Measurements from ENCODE around the gene RBM3. TPM values are rescaled to one million over a fixed set of nuclear protein-coding genes. Genes with fewer than 3 reads are reported as not detected.

Gene RBM3
- total RNA-seq, 2 donors from 2014 or later: 184 to 194 TPM

DNA sequence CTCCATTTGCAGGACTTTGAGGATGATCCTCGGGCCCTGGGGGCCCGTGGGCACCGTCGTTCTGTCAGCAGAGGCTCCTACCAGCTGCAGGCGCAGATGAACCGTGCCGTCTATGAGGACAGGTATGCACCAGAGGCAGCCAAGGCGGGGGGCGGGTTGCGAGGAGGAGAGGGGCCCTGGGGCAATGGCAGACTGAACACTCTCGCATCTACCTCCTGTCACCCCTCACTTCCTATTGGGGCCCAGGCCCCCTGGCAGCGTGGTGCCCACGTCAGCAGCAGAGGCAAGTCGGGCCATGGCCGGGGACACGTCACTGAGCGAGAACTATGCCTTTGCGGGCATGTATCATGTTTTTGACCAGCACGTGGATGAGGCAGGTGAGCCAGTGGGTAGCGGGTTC lies 25.1 kb downstream of the RBM3 start:
- Histone ChIP-seq H3K27me3 (no peaks in the 10 kb centered on the region), H3K4me1 (peaks cover 25% of the 10 kb centered on the region), H3K27ac (no peak overlapping the region), H3K4me3 (no peak overlapping the region), H3K9me3 (no peaks in the 10 kb centered on the region), H3K36me3 (replicated peaks in 1 of 2; ENCODE audit: insufficient read depth in 1 of 2, low read depth in 2 of 2) (peaks cover 10 to 13% of the 10 kb centered on the region in 2 donors)
- TF ChIP-seq POLR2A (IDR thresholded peaks at IDR 0.05): no peak
- TF ChIP-seq, protein P1, sequence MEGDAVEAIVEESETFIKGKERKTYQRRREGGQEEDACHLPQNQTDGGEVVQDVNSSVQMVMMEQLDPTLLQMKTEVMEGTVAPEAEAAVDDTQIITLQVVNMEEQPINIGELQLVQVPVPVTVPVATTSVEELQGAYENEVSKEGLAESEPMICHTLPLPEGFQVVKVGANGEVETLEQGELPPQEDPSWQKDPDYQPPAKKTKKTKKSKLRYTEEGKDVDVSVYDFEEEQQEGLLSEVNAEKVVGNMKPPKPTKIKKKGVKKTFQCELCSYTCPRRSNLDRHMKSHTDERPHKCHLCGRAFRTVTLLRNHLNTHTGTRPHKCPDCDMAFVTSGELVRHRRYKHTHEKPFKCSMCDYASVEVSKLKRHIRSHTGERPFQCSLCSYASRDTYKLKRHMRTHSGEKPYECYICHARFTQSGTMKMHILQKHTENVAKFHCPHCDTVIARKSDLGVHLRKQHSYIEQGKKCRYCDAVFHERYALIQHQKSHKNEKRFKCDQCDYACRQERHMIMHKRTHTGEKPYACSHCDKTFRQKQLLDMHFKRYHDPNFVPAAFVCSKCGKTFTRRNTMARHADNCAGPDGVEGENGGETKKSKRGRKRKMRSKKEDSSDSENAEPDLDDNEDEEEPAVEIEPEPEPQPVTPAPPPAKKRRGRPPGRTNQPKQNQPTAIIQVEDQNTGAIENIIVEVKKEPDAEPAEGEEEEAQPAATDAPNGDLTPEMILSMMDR (IDR thresholded peaks at IDR 0.05): no peak
- ATAC-seq (no peak), DNase-seq (no peak)
- intact Hi-C loops (cut with DNase I): no loop called here
- 91% methylated on average over 9 of the region's 20 CpGs; no CpG with 5 or more reads in 1 of the 2 donors for WGBS, 2 donors

DNA sequence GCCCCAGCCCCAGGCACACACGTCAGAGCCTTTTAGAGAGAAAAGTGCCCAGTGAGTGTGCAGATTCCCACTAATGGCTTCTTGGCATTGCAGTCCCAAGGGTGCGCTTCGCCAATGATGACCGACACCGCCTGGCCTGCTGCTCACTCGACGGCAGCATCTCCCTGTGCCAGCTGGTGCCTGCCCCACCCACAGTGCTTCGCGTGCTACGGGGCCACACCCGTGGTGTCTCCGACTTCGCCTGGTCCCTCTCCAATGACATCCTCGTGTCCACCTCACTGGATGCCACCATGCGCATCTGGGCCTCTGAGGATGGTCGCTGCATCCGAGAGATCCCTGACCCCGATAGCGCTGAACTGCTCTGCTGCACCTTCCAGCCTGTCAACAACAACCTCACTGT lies 25.9 kb downstream of the RBM3 start:
- Histone ChIP-seq H3K36me3 (replicated peaks in 1 of 2; ENCODE audit: insufficient read depth in 1 of 2, low read depth in 2 of 2) (peaks cover 10 to 13% of the 10 kb centered on the region in 2 donors), H3K4me1 (peaks cover 25% of the 10 kb centered on the region), H3K27ac (no peak overlapping the region), H3K4me3 (no peak overlapping the region), H3K9me3 (no peaks in the 10 kb centered on the region), H3K27me3 (no peaks in the 10 kb centered on the region)
- intact Hi-C loops (cut with DNase I): no loop called here
- WGBS, 2 donors: 90 to 94% methylated on average over 9 to 18 of the region's 19 CpGs
- no peak for DNase-seq
- TF ChIP-seq, protein P1 (IDR thresholded peaks at IDR 0.05): no peak
- TF ChIP-seq POLR2A (IDR thresholded peaks at IDR 0.05): no peak
- ATAC-seq: no peak

DNA sequence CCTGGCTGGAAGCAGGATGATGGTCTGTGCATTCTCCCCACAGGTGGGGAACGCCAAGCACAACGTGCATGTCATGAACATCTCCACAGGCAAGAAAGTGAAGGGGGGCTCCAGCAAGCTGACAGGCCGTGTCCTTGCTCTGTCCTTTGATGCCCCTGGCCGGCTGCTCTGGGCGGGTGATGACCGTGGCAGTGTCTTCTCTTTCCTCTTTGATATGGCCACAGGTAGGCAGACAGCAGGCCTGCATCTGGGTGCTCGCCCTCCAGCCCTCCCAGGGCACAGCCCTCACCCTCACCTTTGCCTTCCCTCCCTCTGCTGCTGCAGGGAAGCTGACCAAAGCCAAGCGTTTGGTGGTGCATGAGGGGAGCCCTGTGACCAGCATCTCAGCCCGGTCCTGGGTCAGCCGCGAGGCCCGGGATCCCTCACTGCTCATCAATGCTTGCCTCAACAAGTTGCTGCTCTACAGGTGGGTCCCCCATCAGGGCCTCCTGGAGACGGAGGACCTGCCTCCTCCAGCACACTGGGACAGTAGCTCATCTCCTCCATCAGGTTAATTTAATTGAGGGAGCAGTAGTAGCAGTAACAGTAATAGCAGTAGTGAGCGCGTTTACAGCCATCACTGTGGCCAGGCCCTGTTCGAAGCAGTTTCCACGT lies 27.6 kb downstream of the RBM3 start:
- intact Hi-C loops (cut with DNase I): no loop called here
- H3K4me1 ChIP-seq: peaks cover 16% of the 10 kb centered on the region
- no peak overlapping the region for H3K4me3 ChIP-seq
- no peaks in the 10 kb centered on the region for H3K9me3 ChIP-seq
- DNase-seq (no peak), ATAC-seq (no peak)
- no peak overlapping the region for H3K27ac ChIP-seq
- H3K27me3 ChIP-seq: no peaks in the 10 kb centered on the region
- 67 to 75% methylated on average over 3 to 6 of the region's 17 CpGs for WGBS, 2 donors
- no peak for TF ChIP-seq POLR2A (IDR thresholded peaks at IDR 0.05)
- TF ChIP-seq, protein P1 (IDR thresholded peaks at IDR 0.05): no peak
- H3K36me3 ChIP-seq (replicated peaks in 1 of 2; ENCODE audit: insufficient read depth in 1 of 2, low read depth in 2 of 2): peaks cover 10 to 13% of the 10 kb centered on the region in 2 donors

DNA sequence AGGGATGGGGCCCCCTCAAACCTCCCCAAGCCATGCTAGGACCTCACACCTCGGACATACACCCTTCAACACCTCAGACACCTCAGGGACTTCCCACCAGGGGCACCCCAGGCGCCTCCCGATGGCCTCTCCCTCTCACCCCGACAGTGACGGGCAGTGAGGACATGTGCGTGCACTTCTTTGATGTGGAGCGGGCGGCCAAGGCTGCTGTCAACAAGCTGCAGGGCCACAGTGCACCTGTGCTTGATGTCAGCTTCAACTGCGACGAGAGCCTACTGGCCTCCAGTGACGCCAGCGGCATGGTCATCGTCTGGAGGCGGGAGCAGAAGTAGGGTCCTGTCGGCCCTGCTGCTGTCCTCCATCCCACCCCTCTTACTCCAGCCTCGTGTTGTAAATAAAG lies 30.4 kb downstream of the RBM3 start:
- 96% methylated on average over 5 of the region's 16 CpGs; no CpG with 5 or more reads in 1 of the 2 donors for WGBS, 2 donors
- intact Hi-C loops (cut with DNase I): no loop called here
- Histone ChIP-seq H3K4me3 (no peak overlapping the region), H3K4me1 (no peaks in the 10 kb centered on the region), H3K36me3 (replicated peaks in 1 of 2; ENCODE audit: insufficient read depth in 1 of 2, low read depth in 2 of 2) (peaks cover 2 to 7% of the 10 kb centered on the region in 2 donors), H3K27ac (no peak overlapping the region), H3K9me3 (no peaks in the 10 kb centered on the region), H3K27me3 (no peaks in the 10 kb centered on the region)
- no peak for ATAC-seq
- TF ChIP-seq POLR2A (IDR thresholded peaks at IDR 0.05): no peak
- TF ChIP-seq, protein P1 (IDR thresholded peaks at IDR 0.05): no peak
- DNase-seq: no peak

DNA sequence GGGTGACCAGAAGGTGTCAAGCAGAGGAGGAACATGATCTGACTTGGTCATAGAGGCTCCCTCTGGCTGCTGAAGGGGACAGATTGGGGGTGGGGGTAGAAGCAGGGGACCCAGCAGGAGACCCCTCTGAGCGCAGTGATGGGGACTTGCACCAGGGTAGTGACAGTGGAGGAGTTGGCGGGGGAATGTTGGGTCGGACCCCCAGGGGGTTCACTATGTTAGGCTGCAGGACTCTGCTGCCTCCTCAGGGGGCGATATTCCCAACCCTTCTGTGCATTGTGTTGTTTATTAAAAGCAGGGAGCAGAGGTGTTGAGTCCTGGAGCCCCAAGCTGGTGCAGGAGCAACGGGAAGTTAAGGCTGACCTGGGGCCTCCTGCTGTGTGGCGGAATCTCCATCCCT lies 31.8 kb downstream of the RBM3 start:
- 85 to 100% methylated on average over 1 to 4 of the region's 6 CpGs for WGBS, 2 donors
- no peak for DNase-seq

More for the DNA sequence above, 31.8 kb downstream of the RBM3 start:
- no peak for ATAC-seq
- intact Hi-C loops (cut with DNase I): no loop called here
- Histone ChIP-seq H3K36me3 (replicated peaks in 1 of 2; ENCODE audit: insufficient read depth in 1 of 2, low read depth in 2 of 2) (no peaks in the 10 kb centered on the region), H3K27me3 (no peaks in the 10 kb centered on the region), H3K9me3 (no peaks in the 10 kb centered on the region), H3K4me1 (no peaks in the 10 kb centered on the region), H3K4me3 (no peak overlapping the region), H3K27ac (no peak overlapping the region)
- TF ChIP-seq, protein P1 (IDR thresholded peaks at IDR 0.05): no peak
- TF ChIP-seq POLR2A (IDR thresholded peaks at IDR 0.05): no peak

All from body of pancreas (tissue), 4 donors.